ENCODE measurements around the gene DIP2B.

Gene DIP2B

GRCh38 chr12:50686406-50686805 lies 181.6 kb downstream of the DIP2B start:
- DNase-seq: no peak

GRCh38 chr12:50686976-50687375 lies 182.2 kb downstream of the DIP2B start:
- no peak for DNase-seq

GRCh38 chr12:50689437-50689836 lies 184.7 kb downstream of the DIP2B start:
- DNase-seq: no peak

- DNase-seq: no peak
These were observed 186.1 kb downstream of the DIP2B start for GRCh38 chr12:50690925-50691324.

GRCh38 chr12:50695961-50696360 lies 191.2 kb downstream of the DIP2B start:
- no peak for DNase-seq

GRCh38 chr12:50696931-50697330 lies 192.1 kb downstream of the DIP2B start:
- DNase-seq: no peak

GRCh38 chr12:50699154-50699553 lies 194.4 kb downstream of the DIP2B start:
- no peak for DNase-seq

- DNase-seq: no peak
These were observed 195.2 kb downstream of the DIP2B start for GRCh38 chr12:50699940-50700339.

GRCh38 chr12:50706606-50707005 lies 201.8 kb downstream of the DIP2B start:
- DNase-seq: no peak

- no peak for DNase-seq
These were observed 202.6 kb downstream of the DIP2B start for GRCh38 chr12:50707396-50707795.

- DNase-seq: no peak
These were observed 203.8 kb downstream of the DIP2B start for GRCh38 chr12:50708631-50709030.

GRCh38 chr12:50711121-50711520 lies 206.3 kb downstream of the DIP2B start:
- no peak for DNase-seq

GRCh38 chr12:50715174-50715573 lies 210.4 kb downstream of the DIP2B start:
- DNase-seq: no peak

GRCh38 chr12:50718760-50719159 lies 214.0 kb downstream of the DIP2B start:
- no peak for DNase-seq

GRCh38 chr12:50720085-50720484 lies 215.3 kb downstream of the DIP2B start:
- DNase-seq: no peak

GRCh38 chr12:50720501-50720900 lies 215.7 kb downstream of the DIP2B start:
- no peak for DNase-seq

GRCh38 chr12:50723865-50724264 lies 219.1 kb downstream of the DIP2B start:
- no peak for DNase-seq

GRCh38 chr12:50725011-50725942 lies 220.5 kb downstream of the DIP2B start:
- DNase-seq: no peak

- DNase-seq: no peak
These were observed 222.7 kb downstream of the DIP2B start for GRCh38 chr12:50727466-50727865.

- no peak for DNase-seq
These were observed 223.6 kb downstream of the DIP2B start for GRCh38 chr12:50728417-50728816.

- DNase-seq: no peak
These were observed 224.1 kb downstream of the DIP2B start for GRCh38 chr12:50728841-50729240.

GRCh38 chr12:50732591-50732990 lies 227.8 kb downstream of the DIP2B start:
- no peak for DNase-seq

- DNase-seq: no peak
These were observed 228.9 kb downstream of the DIP2B start for GRCh38 chr12:50733706-50734105.

GRCh38 chr12:50734409-50735263 lies 229.9 kb downstream of the DIP2B start:
- peak in 1 of 2 experiments; percentile 8 for DNase-seq

All from NCI-H1930 (cell line).